Activated CD8-positive, alpha-beta memory T cell treated with anti-CD3 and anti-CD28 coated beads, Interleukin-2, amount 50 U/mL, for 24 hours (primary cell): ENCODE results near the gene SPANXN2.
"Not testable (repeated sequence)": the region's sequence is repeated elsewhere in the genome, so short reads cannot be mapped to it uniquely, and the experiment has no call there.

ENCODE experiments used
- DNase-seq: peaks from one replicate; pipeline ENCODE4 v3.0.0-alpha.2; 2020; ENCODE audit errors: extremely low read depth

Gene SPANXN2, protein sequence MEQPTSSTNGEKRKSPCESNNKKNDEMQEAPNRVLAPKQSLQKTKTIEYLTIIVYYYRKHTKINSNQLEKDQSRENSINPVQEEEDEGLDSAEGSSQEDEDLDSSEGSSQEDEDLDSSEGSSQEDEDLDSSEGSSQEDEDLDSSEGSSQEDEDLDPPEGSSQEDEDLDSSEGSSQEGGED

DNA sequence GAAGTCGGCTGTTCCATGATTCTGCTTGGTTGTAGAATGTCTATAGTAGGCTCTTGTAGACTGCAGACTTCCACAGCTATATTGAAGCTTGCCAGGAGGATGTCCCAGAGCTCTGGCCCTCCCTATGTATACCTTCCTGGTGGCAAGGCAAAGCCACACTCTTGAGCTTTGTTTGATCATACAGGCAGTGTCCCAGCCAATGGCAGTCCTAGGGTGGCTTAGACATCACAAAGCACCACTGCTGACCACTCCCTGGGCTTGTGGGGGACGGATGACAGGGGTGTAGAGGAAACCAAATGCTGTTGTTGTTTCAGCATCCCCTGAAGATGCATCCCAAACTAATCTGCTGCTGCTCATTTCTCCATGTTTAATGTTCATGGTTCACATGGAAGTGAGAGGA is at the start of gene SPANXN2:
SPANXN2 (minus strand) TSS at position 101 of the 400 bp plus-strand sequence; CDS start at position 17, 84 bp downstream.
- not testable (repeated sequence) for DNase-seq

DNA sequence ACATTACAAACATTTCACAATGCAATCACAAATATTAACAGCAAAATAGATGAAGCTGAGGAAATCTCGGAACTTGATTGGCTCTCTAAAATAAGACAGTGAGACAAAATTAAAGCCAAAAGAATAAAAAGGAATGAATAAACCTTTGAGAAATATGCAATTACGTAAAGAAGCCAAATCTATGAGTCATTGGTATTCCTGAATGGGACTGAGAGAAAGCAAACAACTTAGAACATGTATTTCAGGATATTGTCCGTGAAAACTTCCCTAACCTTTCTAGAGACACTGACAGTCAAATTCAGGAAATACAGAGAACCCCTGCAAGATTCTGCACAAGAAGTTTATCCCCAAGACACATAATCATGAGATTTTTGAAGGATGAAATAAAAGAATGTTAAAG is 48.4 kb upstream of the SPANXN2 start:
- DNase-seq: no peak

GRCh38 chrX:143767789-143768188 is 47.2 kb upstream of the SPANXN2 start:
- not testable (repeated sequence) for DNase-seq

GRCh38 chrX:143757887-143758286 is 37.3 kb upstream of the SPANXN2 start:
- DNase-seq: no peak

- DNase-seq: no peak
These were observed 36.8 kb upstream of the SPANXN2 start for GRCh38 chrX:143757375-143757774.

GRCh38 chrX:143754183-143754582 is 33.6 kb upstream of the SPANXN2 start:
- DNase-seq: no peak

DNA sequence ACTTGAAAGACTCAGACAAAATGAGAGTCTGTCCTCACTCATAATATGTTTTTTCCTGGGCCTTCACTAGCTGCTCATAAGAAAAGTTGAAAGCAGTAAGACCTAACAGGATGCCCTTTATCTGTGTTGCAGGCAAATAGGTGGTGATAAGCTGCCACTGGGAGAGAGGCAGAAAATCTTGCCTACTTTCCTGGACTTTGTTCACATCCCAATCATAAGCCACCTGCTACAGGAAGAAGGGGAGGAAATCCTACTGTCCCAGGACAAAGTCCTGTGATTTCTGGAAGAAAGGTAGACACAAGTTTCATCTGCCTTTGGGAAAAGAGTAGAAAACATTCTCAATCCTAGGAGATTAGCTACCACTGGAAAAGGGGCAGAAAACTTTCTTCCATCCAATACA is 13.3 kb upstream of the SPANXN2 start:
- DNase-seq: no peak

- DNase-seq: no peak
These were observed 5.7 kb upstream of the SPANXN2 start for GRCh38 chrX:143726296-143726695.

- DNase-seq: no peak
These were observed 19.1 kb downstream of the SPANXN2 start for GRCh38 chrX:143701460-143701859.

- no peak for DNase-seq
These were observed 25.7 kb downstream of the SPANXN2 start for GRCh38 chrX:143694885-143695284.

DNA sequence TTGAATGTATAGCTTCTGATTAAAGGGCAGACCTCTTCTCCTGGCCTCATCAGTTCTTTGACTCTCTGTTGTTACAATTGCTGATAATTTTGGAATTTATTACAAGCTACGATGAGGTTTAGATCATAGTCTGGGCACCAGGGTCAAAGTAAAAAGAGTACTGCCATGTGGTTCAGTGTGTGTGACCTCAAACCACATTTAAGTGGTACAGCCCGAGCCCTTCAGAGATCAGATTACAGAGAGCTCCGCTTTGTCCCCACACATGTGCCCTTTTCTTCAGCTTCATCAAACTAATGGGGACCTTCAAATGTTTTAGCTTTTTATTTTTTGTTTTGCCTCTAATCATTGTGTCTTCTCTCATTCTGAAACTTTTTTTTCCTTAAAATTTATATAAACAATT is 37.1 kb downstream of the SPANXN2 start:
- DNase-seq: no peak

DNA sequence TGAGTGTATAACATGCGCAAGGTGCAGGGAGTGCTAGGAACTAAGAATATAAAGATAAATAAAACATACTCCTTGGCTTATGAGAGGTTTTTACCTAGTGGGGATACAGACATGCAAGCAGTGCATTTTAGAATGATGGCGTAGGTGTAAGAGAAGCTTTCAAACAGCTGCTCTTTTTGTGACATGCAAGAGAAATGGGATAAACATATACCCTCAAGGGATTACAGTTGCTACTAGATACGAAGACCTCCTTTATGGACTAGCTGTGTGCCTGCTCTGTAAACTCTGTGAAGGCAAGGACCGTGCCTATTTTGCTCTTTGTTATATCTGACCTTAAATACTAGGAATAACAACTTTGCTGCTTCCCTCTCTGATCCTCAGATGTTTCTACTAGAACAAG is 45.6 kb downstream of the SPANXN2 start:
- DNase-seq: no peak

GRCh38 chrX:143669395-143669794 is 51.2 kb downstream of the SPANXN2 start:
- DNase-seq: no peak

DNA sequence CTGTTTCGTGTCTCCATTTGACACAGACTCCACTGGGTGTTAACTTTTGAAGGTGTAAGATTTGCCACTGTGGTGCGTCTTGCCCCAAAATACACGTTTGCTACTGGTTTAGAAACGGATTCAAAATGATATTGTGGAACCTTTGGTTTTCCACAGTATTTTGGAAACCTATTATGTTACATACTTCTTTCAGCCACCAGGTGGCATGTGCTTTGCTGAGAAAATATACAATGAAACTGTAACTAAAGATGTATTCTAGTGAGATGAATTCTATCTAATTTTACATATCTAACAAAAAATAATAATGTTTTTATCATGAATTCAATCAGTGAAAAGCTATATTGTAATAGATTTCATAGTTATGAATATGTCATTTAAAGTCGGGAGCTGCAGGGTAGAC is 56.2 kb downstream of the SPANXN2 start:
- DNase-seq: no peak

DNA sequence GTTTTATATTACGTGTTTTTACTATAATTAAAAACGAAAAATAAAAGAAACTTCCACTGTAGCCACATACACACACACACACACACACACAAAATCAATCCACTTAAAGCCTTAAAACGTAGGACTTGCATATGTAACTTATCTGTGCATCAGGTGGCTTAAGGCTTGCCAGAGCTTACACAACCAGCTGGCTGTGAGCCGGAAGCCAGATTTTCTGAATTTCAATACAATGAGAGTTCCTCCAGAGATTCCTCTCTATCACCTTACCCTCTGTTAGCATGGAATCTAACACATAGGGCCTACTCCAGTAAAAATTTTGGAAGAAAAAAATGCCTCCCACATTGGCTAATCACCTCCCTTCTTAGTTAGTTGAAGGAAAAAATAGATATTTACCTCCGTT is 56.8 kb downstream of the SPANXN2 start:
- DNase-seq: no peak
